Effector memory CD8-positive, alpha-beta T cell (primary cell): ENCODE results near the gene GOLT1B.
"Not testable (repeated sequence)": the region's sequence is repeated elsewhere in the genome, so short reads cannot be mapped to it uniquely, and the experiment has no call there.

Experiments
- ATAC-seq: fragments of 150-1000 bp; cut with Tn5 transposase; replicated peaks from 2 replicates; pipeline ENCODE4 v1.10.0; 2021; ENCODE audit warnings: mild to moderate bottlenecking, moderate library complexity
- DNase-seq, 3 experiments: peaks; one replicate each; pipeline ENCODE4 v3.0.0; 2021
- H3K27ac Mint-ChIP-seq, 2 donors: one replicate each; pipeline ENCODE4 v1.8.0; 2022; ENCODE audit warnings: mild to moderate bottlenecking in 2 of 2, mixed read lengths in 2 of 2, moderate library complexity in 2 of 2
- H3K27me3 Mint-ChIP-seq, 2 donors: one replicate each; pipeline ENCODE4 v1.8.0; 2022; ENCODE audit warnings: mixed read lengths in 2 of 2
- H3K36me3 Mint-ChIP-seq: one replicate; pipeline ENCODE4 v1.8.0; 2022; ENCODE audit warnings: mild to moderate bottlenecking, moderate library complexity, mixed read lengths; ENCODE audit not compliant: insufficient read depth
- H3K4me1 Mint-ChIP-seq, 2 donors: one replicate each; pipeline ENCODE4 v1.8.0; 2022; ENCODE audit warnings: low read depth in 2 of 2, mixed read lengths in 2 of 2
- H3K4me3 Mint-ChIP-seq, 2 donors: one replicate each; pipeline ENCODE4 v1.8.0; 2022; ENCODE audit warnings: mild to moderate bottlenecking in 2 of 2, mixed read lengths in 2 of 2, moderate library complexity in 2 of 2
- H3K9me3 Mint-ChIP-seq, 2 donors: one replicate each; pipeline ENCODE4 v1.8.0; 2022; ENCODE audit warnings: mixed read lengths in 2 of 2
- total RNA-seq, 9 experiments: gene quantifications; one replicate each; lab custom pipeline; 2026; lab: John Stamatoyannopoulos, UW

GOLT1B gene, protein sequence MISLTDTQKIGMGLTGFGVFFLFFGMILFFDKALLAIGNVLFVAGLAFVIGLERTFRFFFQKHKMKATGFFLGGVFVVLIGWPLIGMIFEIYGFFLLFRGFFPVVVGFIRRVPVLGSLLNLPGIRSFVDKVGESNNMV
- 17.5 to 75.0 (median 46.0) reads per million in 9 experiments for total RNA-seq

DNA sequence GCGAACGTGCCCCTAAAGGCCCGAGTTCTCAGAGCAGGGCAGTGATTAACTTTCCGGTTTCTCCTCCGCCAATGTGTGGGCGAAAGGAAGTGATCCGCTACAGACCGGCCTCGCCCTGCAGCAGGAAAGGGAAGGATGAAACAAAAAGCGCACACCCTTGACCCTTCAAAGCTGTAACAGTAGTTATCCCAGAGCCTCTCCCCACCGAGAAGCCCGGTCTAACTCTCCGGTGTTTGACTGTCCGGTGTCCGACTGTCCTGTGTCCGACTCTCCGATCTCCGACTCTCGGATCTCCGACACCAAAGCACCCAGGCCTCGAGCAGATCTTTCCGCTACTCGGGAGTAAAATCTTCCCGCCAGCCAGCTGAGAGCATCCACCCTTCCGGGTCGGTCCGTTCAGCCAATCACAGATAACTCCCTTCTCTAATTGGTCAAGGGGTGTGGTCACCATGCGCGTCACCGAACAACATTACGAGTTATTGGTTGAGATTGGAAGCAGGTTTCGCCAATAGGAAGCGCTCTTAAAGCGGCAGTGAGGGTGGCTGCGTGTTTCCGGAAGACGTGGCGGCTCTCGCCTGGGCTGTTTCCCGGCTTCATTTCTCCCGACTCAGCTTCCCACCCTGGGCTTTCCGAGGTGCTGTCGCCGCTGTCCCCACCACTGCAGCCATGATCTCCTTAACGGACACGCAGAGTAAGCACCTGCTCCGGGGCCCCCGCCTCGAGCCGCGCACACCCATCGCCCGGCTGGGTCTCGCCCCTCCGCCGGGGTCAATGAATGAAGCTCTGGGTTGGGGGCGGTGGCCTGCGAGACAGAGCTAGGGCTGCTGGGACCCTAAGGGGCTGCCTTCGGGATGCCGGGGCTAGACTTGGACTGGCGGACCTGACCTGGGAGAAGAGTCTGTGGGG, at the start of gene GOLT1B, which contains the start of gene RECQL:
TSS of gene GOLT1B (plus strand) at position 532 of the 906 bp plus-strand sequence. CDS start at position 667, 135 bp downstream.
TSS of gene RECQL (minus strand) at position 378 of the 906 bp plus-strand sequence. CDS start 2,065 bp downstream, outside the sequence.
- H3K27ac Mint-ChIP-seq: no peak within 1 kb of the TSS
- H3K9me3 Mint-ChIP-seq: no peaks in the 10 kb centered on the region
- H3K4me3 Mint-ChIP-seq: no peak within 1 kb of the TSS
- peaks cover 16% of the 10 kb centered on the region for H3K36me3 Mint-ChIP-seq
- peaks cover 23 to 44% of the 10 kb centered on the region in 2 donors for H3K4me1 Mint-ChIP-seq
- DNase-seq (peak; percentile 90 to 91 (median 90)), ATAC-seq (peak; percentile 96)
- no peaks in the 10 kb centered on the region for H3K27me3 Mint-ChIP-seq

- no peak for DNase-seq
- peaks cover 26 to 48% of the 10 kb centered on the region in 2 donors for H3K4me1 Mint-ChIP-seq
- peak overlapping the region; percentile 94 to 95 for H3K27ac Mint-ChIP-seq
- no peaks in the 10 kb centered on the region for H3K9me3 Mint-ChIP-seq
- no peaks in the 10 kb centered on the region for H3K27me3 Mint-ChIP-seq
- H3K36me3 Mint-ChIP-seq: peaks cover 32% of the 10 kb centered on the region
- H3K4me3 Mint-ChIP-seq: peak overlapping the region; percentile 74 to 76
- ATAC-seq: peak; percentile 31
These were observed 48.2 kb upstream of the GOLT1B start for GRCh38 chr12:21453312-21453852.

GRCh38 chr12:21456291-21456780, 45.3 kb upstream of the GOLT1B start:
- peak; percentile 82 for ATAC-seq
- Mint-ChIP-seq H3K36me3 (peaks cover 25% of the 10 kb centered on the region), H3K27me3 (no peaks in the 10 kb centered on the region), H3K4me3 (peak overlapping the region; percentile 64), H3K4me1 (peaks cover 29 to 56% of the 10 kb centered on the region in 2 donors), H3K9me3 (no peaks in the 10 kb centered on the region), H3K27ac (peak overlapping the region; percentile 91 to 92)
- peak; percentile 17 to 36 (median 33) for DNase-seq

DNA sequence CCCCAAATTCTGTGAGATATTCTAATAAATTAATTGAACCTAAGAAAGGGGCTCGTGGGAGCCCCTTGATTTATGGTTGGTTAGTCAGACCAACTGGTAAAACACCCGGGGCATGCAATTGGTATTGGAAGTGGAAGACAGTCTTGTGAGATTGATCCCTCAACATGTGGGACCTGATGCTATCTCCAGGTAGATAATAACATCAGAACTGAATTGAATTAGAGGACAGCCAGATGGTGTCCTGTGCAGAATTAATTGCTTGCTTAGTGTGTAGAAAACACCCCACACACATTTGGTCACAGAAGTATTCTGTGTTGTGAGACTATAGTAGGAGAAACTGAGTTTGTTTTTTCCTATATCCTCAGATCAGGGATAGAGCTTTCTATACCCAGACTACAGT, 42.1 kb upstream of the GOLT1B start:
- H3K9me3 Mint-ChIP-seq: no peaks in the 10 kb centered on the region
- ATAC-seq (no peak), DNase-seq (no peak)
- peak overlapping the region in 1 of 2 donors; percentile 38 for H3K27ac Mint-ChIP-seq
- peaks cover 48% of the 10 kb centered on the region for H3K36me3 Mint-ChIP-seq
- no peak overlapping the region for H3K4me3 Mint-ChIP-seq
- peaks cover 20 to 40% of the 10 kb centered on the region in 2 donors for H3K4me1 Mint-ChIP-seq
- no peaks in the 10 kb centered on the region for H3K27me3 Mint-ChIP-seq

GRCh38 chr12:21467334-21467733, 34.3 kb upstream of the GOLT1B start:
- H3K27me3 Mint-ChIP-seq, DNase-seq, H3K27ac Mint-ChIP-seq, H3K4me3 Mint-ChIP-seq, H3K9me3 Mint-ChIP-seq, ATAC-seq: not testable (repeated sequence)
- Mint-ChIP-seq H3K4me1 (peaks cover 5 to 12% of the 10 kb centered on the region in 2 donors), H3K36me3 (peaks cover 82% of the 10 kb centered on the region)

DNA sequence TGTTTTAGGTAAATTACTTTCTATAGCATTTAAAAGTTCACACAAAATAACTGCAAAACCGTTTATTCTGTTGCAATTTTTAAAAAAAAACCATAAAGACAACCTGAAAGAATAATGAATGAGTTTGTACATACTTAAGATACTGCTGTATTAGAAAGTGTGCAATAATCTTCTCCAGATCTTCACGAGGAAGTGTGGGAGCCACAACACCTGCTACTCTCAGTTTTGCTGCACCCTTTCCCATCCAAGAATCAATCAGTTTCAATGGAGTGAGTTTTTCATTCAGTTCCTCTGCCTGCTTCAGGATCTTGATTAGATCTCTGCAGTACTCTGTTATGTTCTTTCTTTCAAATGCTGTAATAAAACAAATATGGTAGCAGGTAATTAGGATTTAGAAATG, 30.3 kb upstream of the GOLT1B start:
- DNase-seq (no peak), ATAC-seq (no peak)
- Mint-ChIP-seq H3K9me3 (no peaks in the 10 kb centered on the region), H3K36me3 (peaks cover 78% of the 10 kb centered on the region), H3K27me3 (no peaks in the 10 kb centered on the region), H3K27ac (no peak overlapping the region), H3K4me1 (peaks cover 2 to 4% of the 10 kb centered on the region in 2 donors), H3K4me3 (no peak overlapping the region)

DNA sequence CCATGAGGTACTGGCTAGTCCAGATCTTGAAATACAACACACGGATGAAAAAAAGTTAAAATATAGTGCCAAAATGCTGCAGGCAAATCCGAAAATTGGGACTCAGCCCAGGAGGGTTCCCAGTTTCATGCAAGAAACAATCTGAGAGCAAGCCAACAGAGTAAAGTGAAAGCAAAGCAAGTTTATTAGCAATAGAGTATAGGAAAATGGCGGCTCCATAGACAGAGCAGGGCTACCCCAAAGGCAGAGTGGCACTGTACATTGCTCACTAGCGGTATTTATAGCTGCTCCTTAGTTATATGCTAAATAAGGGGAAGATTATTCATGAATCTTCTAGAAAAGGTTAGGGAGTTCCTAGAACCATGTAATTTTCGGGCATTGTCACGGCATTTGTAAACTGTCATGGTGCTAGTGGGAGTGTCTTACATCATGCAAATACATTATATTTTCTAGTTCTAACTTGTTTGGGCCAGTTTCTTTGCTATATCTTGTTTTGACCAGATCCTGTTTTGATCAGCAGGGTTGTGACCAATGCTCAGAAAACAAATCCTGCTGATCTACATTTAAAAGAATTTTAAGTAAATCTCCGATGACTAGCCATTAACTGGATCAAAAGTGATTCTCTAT, 29.3 kb upstream of the GOLT1B start:
- H3K27me3 Mint-ChIP-seq: no peaks in the 10 kb centered on the region
- H3K27ac Mint-ChIP-seq: peak overlapping the region in 1 of 2 donors; percentile 58
- peaks cover 83% of the 10 kb centered on the region for H3K36me3 Mint-ChIP-seq
- peaks cover 0 to 2% of the 10 kb centered on the region in 2 donors for H3K4me1 Mint-ChIP-seq
- ATAC-seq (no peak), DNase-seq (no peak)
- no peak overlapping the region for H3K4me3 Mint-ChIP-seq
- no peaks in the 10 kb centered on the region for H3K9me3 Mint-ChIP-seq

GRCh38 chr12:21475552-21475951, 26.0 kb upstream of the GOLT1B start:
- no peaks in the 10 kb centered on the region for H3K9me3 Mint-ChIP-seq
- peaks cover 0 to 2% of the 10 kb centered on the region in 2 donors for H3K4me1 Mint-ChIP-seq
- no peak overlapping the region for H3K27ac Mint-ChIP-seq
- no peak for DNase-seq
- H3K27me3 Mint-ChIP-seq: no peaks in the 10 kb centered on the region
- H3K4me3 Mint-ChIP-seq: no peak overlapping the region
- no peak for ATAC-seq
- H3K36me3 Mint-ChIP-seq: peaks cover 55% of the 10 kb centered on the region

- no peak for DNase-seq
- H3K27ac Mint-ChIP-seq: no peak overlapping the region
- H3K4me1 Mint-ChIP-seq: peaks cover 0 to 2% of the 10 kb centered on the region in 2 donors
- H3K27me3 Mint-ChIP-seq: no peaks in the 10 kb centered on the region
- no peak overlapping the region for H3K4me3 Mint-ChIP-seq
- no peak for ATAC-seq
- peaks cover 42% of the 10 kb centered on the region for H3K36me3 Mint-ChIP-seq
- no peaks in the 10 kb centered on the region for H3K9me3 Mint-ChIP-seq
These were observed 24.6 kb upstream of the GOLT1B start for GRCh38 chr12:21476949-21477348.

DNA sequence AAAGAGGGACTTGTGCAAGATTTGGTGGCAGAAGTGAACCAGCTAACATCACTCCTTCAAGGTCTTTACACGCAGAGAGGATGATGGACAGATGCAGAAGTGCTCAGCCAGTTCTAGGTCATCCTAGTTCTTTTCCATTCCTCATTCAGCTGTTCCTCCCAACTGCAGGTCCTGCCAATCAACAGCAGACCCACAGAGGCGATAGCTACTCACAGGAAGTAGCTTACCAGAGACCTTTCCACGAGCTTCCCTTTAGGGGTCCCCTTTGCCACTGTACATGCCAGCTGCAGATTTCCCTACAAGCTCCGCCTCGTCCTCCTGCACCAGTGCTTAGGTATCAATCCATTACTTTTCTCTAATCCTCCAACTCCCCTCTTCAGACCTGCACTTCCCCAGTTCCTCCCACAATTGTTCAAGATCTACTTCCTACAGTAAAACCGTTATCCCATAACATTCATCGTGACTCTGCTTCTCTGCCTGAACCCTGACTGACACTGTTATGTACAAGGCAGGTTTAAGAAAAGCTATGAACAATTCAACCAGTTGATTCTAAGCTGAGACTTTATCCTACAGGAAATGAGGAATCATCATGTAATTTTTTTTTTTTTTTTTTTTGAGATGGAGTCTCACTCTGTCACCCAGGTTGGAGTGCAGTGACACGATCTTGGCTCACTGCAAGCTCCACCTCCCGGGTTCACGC, 22.7 kb upstream of the GOLT1B start:
- Mint-ChIP-seq H3K9me3 (no peaks in the 10 kb centered on the region), H3K36me3 (peaks cover 36% of the 10 kb centered on the region)
- no peak for DNase-seq

GRCh38 chr12:21483531-21483930, 18.1 kb upstream of the GOLT1B start:
- Mint-ChIP-seq H3K36me3 (peaks cover 20% of the 10 kb centered on the region), H3K4me3 (no peak overlapping the region), H3K27me3 (no peaks in the 10 kb centered on the region), H3K27ac (no peak overlapping the region), H3K9me3 (no peaks in the 10 kb centered on the region), H3K4me1 (peaks cover 5 to 13% of the 10 kb centered on the region in 2 donors)
- DNase-seq: no peak
- no peak for ATAC-seq

More for the DNA sequence above, 22.7 kb upstream of the GOLT1B start:
- no peak for ATAC-seq
- Mint-ChIP-seq H3K27ac (peak overlapping the region in 1 of 2 donors; percentile 64), H3K27me3 (no peaks in the 10 kb centered on the region), H3K4me1 (peaks cover 0 to 2% of the 10 kb centered on the region in 2 donors), H3K4me3 (no peak overlapping the region)

- Mint-ChIP-seq H3K36me3 (peaks cover 37% of the 10 kb centered on the region), H3K27me3 (no peaks in the 10 kb centered on the region), H3K27ac (no peak overlapping the region), H3K9me3 (no peaks in the 10 kb centered on the region), H3K4me1 (peaks cover 5 to 15% of the 10 kb centered on the region in 2 donors), H3K4me3 (no peak overlapping the region)
- ATAC-seq (no peak), DNase-seq (no peak)
These were observed 15.6 kb upstream of the GOLT1B start for GRCh38 chr12:21485998-21486397.
